HG03469 (cell line): ENCODE data around the gene CRCP.
"Not testable (repeated sequence)": the region's sequence is repeated elsewhere in the genome, so short reads cannot be mapped to it uniquely, and the experiment has no call there.

Experiments used
- ATAC-seq: cut with Tn5 transposase; IDR thresholded peaks from one replicate; pipeline ENCODE4 v1.9.1; 2021; ENCODE audit warnings: mild to moderate bottlenecking, moderate library complexity, moderate number of reproducible peaks; ENCODE audit not compliant: unreplicated experiment

Gene CRCP

GRCh38 chr7:66105263-66105748 lies 9.3 kb upstream of the CRCP start:
- no peak for ATAC-seq

DNA sequence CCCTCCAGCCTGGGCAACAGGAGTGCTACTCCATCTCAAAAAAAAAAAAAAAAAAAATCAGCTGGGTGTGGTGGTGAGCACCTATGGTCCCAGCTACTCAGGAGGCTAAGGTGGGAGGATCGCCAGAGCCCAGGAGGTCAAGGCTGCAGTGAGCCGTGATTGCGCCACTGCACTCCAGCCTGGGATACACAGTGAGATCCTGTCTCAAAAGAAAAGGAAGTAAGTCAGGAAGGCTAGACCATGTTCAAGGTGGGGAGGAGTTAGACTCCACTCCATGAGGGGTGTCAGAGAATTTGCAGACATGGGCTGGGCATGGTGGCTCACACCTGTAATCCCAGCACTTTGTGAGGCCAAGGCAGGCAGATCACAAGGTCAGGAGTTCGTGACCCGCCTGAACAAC lies 6.2 kb upstream of the CRCP start:
- ATAC-seq = not testable (repeated sequence)

GRCh38 chr7:66110856-66111255 lies 3.8 kb upstream of the CRCP start:
- ATAC-seq = no peak

- not testable (repeated sequence) for ATAC-seq
These were observed 2.2 kb downstream of the CRCP start for GRCh38 chr7:66116680-66117420.

DNA sequence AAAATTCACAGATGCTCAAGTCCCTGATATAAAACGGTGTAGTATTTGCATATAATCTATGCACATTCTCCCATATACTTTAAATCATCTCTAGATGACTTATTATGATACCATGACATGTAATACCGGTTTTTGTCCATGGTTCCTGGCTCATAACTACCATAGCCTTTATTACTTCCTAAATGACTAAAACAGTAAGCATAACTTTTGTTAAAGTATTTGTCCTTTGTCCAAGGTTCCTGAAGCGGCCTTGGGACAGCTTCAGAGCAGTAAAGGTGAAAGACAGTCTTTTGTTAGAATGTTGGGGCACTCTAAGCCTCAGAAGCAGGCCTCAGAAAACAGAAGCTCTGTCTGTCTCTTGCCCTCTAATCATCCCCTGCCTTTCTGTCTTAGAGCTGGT lies 4.0 kb downstream of the CRCP start:
- no peak for ATAC-seq

DNA sequence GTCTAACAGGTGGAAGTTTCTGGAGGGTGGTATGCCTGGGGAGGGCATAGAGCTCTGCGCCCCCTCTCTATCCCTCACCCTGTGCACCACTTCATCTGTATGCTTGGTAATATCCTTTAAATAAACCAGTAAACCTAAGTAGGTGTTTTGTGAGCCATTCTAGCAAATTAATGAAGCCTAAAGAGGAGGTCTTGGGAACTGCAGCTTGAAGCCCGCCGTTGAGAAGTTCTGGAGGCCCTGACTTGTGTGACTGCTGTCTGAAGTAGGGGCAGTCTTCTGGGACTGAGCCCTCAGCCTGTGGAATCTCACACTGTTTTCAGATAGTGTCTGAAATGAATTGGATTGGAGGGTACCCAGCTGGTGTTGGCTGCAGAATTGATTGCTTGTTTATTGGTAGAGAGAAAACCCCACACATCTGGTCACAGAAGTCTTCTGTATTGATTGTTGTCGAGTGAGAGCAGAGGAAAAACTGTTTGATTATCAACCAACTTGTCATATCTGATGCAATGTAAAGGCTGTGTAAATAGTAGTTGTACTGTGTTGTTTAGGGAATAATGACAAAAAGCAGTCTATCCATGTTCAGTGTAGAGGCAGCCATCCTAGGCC lies 4.7 kb downstream of the CRCP start:
- no peak for ATAC-seq

DNA sequence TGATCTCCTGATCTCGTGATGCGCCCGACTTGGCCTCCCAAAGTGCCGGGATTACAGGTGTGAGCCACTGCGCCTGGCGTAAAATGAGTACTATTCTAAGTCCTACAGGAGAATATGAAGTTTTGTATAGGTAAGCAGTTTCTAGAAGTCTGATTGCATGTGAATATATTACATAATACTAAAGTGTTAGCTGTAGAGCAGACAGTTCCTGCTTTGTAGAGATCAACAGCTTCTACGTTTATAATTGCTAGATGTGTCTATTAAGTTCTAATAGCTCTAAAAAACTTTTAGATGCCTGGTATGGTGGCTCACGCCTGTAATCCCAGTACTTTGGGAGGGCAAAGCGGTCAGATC lies 8.5 kb downstream of the CRCP start:
- no peak for ATAC-seq

DNA sequence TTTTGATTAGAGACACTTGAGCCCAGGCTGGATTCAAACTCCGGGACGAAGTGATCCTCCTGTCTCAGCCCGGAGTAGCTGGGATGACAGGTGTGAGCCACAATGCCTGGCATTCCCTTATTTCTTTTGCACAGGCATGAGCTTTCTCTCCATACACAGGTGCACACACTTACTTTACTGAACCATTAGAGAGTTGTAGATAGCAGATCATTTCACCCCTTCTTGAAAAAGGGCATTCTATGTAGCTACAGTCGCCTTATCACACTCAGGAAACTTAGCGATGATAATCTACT lies 9.9 kb downstream of the CRCP start:
- ATAC-seq = not testable (repeated sequence)

GRCh38 chr7:66125052-66125694 lies 10.5 kb downstream of the CRCP start:
- ATAC-seq = no peak

DNA sequence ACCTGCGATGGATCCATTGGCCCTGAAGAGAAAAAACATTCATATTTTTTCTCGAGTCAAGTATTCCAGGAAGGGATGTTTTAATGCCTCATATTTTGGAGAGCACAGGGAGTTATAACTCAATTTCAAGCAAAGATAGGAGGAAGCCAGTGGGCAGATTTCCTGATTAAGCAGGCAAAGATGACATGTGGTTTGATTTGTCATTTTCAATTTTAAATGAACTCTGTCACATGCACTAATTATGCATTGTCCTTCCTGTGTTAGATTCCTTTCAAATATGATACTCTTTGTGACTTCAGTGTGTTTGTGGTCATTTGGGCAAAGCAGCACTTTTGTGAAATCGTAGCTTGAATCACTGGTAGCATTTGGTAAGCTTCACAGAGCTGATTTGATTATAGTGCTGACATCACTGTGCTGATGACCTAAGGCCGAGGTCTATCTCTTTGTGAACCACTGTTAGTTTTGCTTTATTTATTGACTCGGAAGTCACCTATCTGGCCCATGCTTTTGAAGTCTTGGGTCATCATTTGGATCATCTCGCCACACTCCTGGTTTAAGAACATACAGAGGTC lies 11.2 kb downstream of the CRCP start:
- ATAC-seq = not testable (repeated sequence)

DNA sequence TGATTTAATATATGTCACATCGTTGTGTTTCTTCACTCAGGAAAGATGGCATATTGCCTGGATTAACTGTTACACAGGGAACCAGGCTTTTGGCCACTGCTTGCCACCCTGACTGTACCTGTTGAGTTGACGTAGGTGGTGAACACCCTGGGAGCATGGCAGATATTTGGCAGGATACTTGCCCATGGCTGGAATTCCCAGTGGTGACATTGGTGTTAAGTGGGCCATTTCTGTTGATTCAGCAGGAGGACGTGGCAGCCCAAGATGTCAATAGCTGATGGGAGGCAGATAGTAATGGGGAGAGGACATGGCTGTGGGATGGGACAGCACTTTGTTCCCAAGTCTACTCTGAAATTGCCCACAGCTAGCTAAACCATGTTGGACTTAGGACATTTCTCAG lies 12.5 kb downstream of the CRCP start:
- not testable (repeated sequence) for ATAC-seq

DNA sequence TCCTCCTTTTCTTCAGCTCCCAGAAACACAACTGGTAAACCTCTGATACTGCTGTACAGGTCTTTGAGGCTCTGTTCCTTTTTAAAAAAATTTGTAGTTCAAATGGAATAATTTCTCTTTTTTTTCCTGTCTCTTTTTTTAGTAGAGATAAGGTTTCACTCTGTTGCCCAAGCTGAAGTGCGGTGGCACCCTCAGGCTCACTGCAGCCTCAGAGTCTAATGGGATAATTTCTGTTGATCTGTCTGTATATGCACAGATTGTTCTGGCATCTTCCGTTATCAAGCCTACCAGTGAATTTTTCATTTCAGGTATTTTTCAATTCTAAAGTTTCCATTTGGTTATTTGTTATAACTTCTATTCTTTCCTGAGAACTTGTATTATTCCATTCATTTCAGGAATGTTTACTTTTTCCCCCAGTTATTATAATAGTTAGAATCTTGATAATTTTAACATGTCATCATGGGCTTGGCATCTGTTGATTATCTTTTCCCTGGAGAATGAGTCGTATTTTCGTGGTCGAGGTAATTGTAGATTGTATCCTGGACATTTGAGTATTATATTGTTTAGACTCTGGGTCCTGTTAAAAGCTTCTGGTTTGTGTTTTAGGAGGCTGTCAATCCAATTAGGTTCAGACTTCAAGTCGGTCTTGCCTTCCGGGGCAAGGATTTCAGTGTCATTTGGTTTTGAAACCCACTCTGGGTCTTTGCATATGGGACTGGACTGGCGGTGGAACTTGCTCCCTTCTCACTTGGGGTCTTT lies 24.5 kb downstream of the CRCP start:
- no peak for ATAC-seq

DNA sequence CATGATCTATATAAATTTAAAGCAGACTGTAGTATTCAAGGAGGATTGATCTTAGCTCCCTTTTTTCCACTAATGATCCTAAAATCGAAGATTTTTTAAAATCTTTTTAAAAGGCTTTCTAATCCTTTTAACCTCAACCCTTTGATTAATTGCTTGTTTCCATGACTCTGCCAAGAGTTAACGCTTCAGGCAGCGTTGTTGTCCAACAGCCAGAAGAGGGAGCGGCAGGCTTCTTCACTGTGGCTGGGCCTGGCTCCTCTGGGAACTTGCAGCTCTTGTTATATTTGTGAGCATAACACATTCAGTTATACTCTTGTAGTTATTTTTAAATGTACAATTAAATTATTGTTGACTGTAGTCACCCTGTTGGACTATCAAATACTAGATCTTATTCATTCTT lies 26.3 kb downstream of the CRCP start:
- ATAC-seq = no peak

GRCh38 chr7:66142334-66142733 lies 27.7 kb downstream of the CRCP start:
- ATAC-seq = no peak

DNA sequence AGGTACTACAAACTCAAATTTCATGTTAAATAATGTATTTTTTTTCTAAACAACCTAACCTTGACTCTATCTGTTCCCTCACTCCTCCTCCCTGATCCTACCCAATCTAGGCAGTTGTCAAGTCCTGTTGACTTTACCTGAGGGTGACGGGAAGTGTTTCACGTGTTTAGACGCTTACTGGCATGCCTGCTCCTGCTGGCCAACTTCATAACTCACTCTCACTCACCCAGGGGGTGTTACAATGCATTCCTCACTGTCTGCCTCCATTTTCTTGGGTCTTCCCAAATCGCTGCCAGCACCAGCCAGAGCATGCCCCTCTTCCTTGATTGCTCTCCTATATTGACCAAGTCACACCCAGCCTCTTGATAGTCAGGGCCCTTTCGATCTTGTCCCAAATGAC lies 28.3 kb downstream of the CRCP start:
- ATAC-seq = no peak

DNA sequence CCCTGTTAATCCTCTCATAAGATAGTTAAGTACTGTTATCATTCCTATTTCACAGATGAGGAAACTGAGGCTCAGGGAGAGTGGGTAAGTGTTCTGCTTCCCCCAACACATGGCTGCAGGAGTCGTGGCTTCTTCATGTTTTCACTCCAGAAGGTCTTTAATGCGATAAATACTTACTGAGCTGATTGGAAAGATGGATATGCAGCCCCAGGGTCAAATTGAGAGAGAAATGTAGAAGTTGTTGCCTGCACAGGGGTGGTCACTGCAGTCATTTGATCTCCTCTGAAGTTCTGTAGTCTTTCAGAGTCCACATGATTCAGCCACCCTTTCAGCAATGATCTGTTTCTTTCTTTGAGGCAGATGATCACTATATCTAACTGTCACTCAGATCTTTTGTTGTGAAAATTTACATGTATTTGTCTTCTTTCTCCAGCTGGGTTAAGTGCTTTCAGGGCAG lies 29.3 kb downstream of the CRCP start:
- ATAC-seq = no peak

DNA sequence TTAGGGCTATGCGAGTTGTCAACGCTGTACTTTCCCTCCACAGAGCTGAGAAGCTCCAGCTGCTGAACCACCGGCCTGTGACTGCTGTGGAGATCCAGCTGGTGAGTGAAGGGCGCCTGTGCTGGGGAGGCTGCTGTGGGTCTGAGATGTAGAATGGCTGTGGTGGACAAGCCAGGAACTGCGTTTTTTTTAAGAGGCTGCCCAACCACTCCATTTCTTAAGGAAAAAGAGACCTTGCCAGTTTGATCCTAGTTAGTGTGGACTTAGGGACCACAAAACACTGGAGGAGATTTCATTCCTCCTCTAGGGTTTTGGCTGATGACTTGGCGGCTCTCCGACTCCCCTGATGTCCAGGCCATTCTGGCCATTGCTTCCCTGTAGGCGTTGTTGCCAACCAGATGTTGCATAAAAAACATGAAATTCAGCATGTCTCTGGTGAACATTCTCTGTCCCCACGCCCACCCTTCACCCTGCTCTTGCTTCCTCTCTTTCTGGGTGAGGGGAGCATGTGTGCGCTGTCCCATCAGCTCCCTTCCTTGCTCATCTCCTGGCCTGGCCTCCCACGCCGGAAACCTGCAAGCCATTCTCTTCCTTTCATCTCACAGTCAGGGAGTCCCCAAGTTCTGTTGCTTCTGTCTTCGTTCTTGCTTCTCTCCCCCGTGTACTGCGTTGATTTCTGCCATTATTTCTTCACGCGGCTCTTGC lies 30.9 kb downstream of the CRCP start:
- no peak for ATAC-seq

GRCh38 chr7:66146701-66147100 lies 32.1 kb downstream of the CRCP start:
- no peak for ATAC-seq

DNA sequence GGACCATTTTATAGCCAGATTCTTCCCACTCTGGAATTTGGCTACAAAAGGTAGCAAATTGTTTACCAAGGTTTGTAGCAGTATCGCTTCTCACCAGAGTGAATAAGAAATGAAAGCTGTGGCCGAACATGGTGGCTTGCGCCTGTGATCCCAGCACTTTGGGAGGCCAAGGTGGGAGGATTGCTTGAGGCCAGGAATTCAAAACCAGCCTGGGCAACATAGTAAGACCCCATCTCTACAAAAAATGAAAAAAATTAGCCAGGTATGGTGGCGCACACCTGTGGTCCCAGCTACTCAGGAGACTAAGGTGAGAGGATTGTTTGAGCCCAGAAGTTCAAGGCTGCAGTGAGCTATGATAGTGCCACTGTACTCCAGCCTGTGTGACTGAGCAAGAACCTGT lies 33.0 kb downstream of the CRCP start:
- ATAC-seq = not testable (repeated sequence)

- ATAC-seq = no peak
These were observed 35.8 kb downstream of the CRCP start for GRCh38 chr7:66150471-66150870.
